Erythroblast (primary cell): Measurements from ENCODE around the gene RNF14.

Source experiments
- GATA1 ChIP-seq: IDR thresholded peaks from 2 replicates; pipeline ENCODE4 v1.6.1; 2011; ENCODE audit warnings: low read depth, mild to moderate bottlenecking, control low read depth, low read length, moderate library complexity
- POLR2A ChIP-seq: IDR thresholded peaks from 2 replicates; pipeline ENCODE4 v1.6.1; 2011; ENCODE audit warnings: mild to moderate bottlenecking, low read length

GRCh38 chr5:141941779-141942178 is 27.1 kb upstream of the RNF14 start:
- TF ChIP-seq POLR2A (no peak), GATA1 (no peak)
